GM18507 (cell line): ENCODE measurements around the gene PROX1.

ENCODE experiments used
- DNase-seq: peaks from one replicate; pipeline ENCODE4 v3.0.0; 2011; ENCODE audit warnings: low read depth; ENCODE audit not compliant: insufficient read length; ENCODE audit errors: extremely low spot score
- FAIRE-seq: peaks from 2 replicates; lab custom pipeline; 2011; peaks lifted over from hg19 to GRCh38; lab: Jason Lieb, UNC

The PROX1 gene

GRCh38 chr1:213979751-213980586 lies 7.8 kb upstream of the PROX1 start:
- DNase-seq (no peak), FAIRE-seq (no peak)

GRCh38 chr1:213980906-213981305 lies 6.9 kb upstream of the PROX1 start:
- FAIRE-seq (no peak), DNase-seq (no peak)

- DNase-seq (no peak), FAIRE-seq (no peak)
These were observed 5.5 kb upstream of the PROX1 start for GRCh38 chr1:213982289-213982671.

GRCh38 chr1:213982672-213983492 lies 4.9 kb upstream of the PROX1 start:
- FAIRE-seq (no peak), DNase-seq (no peak)

GRCh38 chr1:213983493-213984386 lies 4.0 kb upstream of the PROX1 start:
- FAIRE-seq (no peak), DNase-seq (no peak)

- DNase-seq (no peak), FAIRE-seq (no peak)
These were observed 3.2 kb upstream of the PROX1 start for GRCh38 chr1:213984387-213985208.

- no peak for FAIRE-seq
These were observed 2.4 kb upstream of the PROX1 start for GRCh38 chr1:213985209-213986019.

GRCh38 chr1:213986020-213986924 lies 1.5 kb upstream of the PROX1 start:
- FAIRE-seq, result no peak
- no peak for DNase-seq

More at GRCh38 chr1:213985209-213986019, 2.4 kb upstream of the PROX1 start:
- no peak for DNase-seq

GRCh38 chr1:213986925-213987250 lies 885 bp upstream of the PROX1 start:
- no peak for DNase-seq
- no peak for FAIRE-seq

GRCh38 chr1:213987422-213987926 lies 299 bp upstream of the PROX1 start:
- no peak for FAIRE-seq

GRCh38 chr1:213988507-213989001 lies 781 bp downstream of the PROX1 start:
- no peak for DNase-seq
- no peak for FAIRE-seq

More at GRCh38 chr1:213987422-213987926, 299 bp upstream of the PROX1 start:
- DNase-seq, result no peak

GRCh38 chr1:213989002-213989855 lies 1.5 kb downstream of the PROX1 start:
- FAIRE-seq (no peak), DNase-seq (no peak)

GRCh38 chr1:213993929-213994328 lies 6.2 kb downstream of the PROX1 start:
- FAIRE-seq (no peak), DNase-seq (no peak)

- DNase-seq, result no peak
- FAIRE-seq, result no peak
These were observed 7.1 kb downstream of the PROX1 start for GRCh38 chr1:213994888-213995287.

- FAIRE-seq (no peak), DNase-seq (no peak)
These were observed 7.8 kb downstream of the PROX1 start for GRCh38 chr1:213995603-213996002.
